Inferior parietal cortex (tissue), 1 donor: ENCODE results near the gene FAM98C.
"Not testable (repeated sequence)": the region's sequence is repeated elsewhere in the genome, so short reads cannot be mapped to it uniquely, and the experiment has no call there.

Source experiments
- DNase-seq: peaks from one replicate; pipeline ENCODE4 v3.0.0-alpha.2; 2016; ENCODE audit errors: extremely low spot score

The FAM98C gene

GRCh38 chr19:38402967-38403674 is at the start of gene FAM98C:
FAM98C (plus strand) TSS chr19:38403093; CDS start chr19:38403154, 61 bp downstream.
- DNase-seq, result peak; percentile 98

GRCh38 chr19:38355728-38356725 is 46.9 kb upstream of the FAM98C start:
- no peak for DNase-seq

GRCh38 chr19:38358071-38358470 is 44.8 kb upstream of the FAM98C start:
- DNase-seq, result no peak

DNA sequence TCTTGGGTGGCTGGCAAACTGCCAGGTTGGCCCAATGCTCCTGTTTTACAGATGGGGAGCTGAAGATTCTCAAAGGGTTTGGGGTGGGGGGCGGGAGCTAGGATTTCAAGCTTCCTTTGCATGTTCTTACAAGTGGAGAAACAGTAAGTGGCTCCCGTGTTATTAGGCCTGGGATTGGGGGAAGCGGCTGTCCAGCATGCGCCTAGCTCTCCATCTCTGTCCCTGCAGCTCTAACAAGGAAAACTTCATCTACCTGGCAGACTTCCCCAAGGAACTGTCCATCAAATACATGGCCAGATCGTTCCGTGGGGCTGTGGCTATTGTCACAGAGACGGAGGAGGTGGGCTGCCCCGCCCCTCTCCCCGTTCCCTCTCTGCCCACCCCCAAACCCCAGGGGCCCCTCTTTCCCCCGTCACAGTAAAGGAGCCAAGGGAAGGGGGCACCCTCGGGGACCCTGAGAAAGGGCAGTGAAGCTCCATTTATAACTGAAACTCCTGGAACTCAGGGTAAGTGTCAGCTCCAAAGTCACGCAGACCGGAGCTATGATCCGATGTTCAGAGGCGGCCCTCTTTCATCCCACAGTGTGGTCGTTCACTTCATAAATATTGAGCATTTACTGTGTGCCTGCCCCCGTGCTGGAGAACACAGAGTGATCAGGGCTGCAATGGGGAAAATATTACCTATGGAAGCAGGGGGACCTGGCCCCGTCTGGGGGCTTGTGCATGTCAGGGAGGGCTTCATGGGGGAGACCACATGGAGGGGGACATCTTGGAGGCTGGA is 43.5 kb upstream of the FAM98C start:
- no peak for DNase-seq

DNA sequence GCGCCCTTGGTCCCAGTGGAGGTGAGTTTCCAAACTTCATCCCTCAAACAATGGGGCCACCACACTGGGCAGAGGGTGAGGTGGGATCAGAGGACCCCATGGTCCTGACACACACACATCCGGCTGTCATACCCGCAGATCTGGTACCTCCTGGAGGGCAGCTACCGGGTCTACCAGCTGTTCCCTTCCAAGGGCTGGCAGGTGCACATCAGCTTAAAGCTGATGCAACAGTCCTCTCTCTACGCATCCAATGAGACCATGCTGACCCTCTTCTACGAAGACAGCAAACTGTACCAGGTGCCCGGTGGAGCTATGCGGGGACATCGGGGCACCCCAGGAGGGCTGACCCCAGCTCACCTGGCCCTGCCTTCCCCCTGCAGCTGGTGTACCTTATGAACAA is 42.5 kb upstream of the FAM98C start:
- DNase-seq, result no peak

DNA sequence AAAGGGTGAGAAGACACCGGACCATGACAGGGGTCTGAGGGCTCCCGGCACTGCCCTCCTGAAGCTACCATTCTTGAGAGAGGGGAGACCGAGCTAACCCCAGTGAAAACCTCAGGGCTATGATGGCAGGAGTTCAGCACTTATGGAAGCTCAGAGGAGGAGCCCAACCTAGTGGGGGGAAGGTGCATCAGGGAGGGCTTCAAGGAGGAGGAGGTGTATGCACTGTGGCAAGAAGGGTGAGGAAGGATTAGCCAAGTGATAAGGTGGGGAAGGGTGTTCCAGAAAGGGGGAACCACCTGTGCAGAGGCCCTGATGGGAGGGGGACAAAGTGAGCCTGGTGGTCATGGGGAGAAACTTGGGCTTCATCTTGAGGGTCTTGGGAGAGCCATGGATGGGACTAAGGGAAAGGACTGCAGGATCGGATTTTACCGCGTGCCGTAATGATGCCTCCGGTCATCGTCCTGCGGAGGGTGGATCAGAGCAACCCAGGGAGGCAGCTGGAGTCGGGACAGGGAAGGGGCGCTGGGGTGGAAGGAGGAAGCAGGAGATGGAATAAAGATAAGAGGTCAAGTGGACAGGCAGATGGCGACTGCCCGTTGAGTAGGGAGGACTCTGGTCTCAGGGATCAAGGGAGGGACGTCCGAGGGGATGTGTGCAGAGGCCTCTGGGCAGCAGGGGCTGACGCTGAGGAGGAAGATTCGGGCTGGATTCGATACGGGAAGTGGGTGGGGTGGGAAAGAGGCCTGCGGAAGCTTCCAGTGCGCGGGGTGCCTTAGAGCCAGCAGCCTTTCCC is 41.9 kb upstream of the FAM98C start:
- DNase-seq, result no peak

GRCh38 chr19:38361633-38362075 is 41.2 kb upstream of the FAM98C start:
- DNase-seq, result peak; percentile 28

DNA sequence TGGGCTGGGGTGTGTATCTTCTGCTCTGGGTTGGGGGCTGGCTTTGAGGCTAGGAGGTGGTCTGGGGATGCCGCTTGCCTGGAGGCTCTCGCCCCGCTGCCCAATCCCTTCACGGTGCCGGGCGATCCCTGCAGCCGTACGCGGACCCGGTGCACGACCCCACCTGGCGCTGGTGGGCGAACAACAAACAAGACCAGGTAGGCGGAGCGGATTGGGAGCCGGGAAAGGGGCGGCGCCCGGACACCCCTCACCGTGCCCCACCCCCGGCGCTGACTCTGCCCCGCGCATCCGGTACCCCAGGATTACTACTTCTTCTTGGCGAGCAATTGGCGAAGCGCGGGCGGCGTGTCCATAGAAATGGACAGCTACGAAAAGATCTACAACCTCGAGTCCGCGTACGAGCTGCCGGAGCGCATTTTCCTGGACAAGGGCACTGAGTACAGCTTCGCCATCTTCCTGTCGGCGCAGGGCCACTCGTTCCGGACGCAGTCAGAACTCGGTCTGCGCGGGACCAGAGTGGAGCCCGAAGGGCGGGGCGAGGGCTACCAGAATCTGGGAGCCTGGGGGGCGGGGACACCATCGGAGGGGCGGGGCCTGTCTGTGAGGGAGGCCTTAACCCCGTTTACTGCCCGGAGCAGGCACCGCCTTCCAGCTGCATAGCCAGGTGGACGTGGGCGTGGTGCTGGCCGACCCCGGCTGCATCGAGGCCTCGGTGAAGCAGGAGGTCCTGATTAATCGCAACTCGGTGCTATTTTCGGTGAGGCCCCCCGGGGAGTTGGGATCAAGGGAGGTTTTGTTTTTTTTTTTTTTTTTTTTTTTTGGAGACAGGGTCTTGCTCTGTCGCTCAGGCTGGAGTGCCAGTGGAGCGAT is 40.6 kb upstream of the FAM98C start:
- DNase-seq, result no peak

- DNase-seq, result not testable (repeated sequence)
Measured at GRCh38 chr19:38362946-38363688, 39.8 kb upstream of the FAM98C start.

DNA sequence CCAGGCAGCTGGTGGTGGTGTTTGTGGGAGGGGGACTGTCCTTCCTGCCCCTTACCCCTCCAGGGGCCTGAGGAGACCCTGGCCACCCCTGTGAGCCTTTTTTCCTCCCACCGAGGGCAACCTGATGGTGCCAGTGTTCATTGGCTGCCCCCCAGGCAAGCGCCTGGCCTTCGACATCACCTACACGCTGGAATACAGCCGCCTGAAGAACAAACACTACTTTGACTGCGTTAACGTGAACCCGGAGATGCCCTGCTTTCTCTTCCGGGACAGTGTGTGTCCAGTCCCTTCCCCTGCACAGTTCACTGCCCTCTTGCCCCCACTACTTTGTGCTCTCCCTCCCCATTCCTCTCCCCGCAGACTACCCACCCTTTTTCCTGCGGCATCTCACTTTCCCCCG is 35.9 kb upstream of the FAM98C start:
- DNase-seq, result no peak

DNA sequence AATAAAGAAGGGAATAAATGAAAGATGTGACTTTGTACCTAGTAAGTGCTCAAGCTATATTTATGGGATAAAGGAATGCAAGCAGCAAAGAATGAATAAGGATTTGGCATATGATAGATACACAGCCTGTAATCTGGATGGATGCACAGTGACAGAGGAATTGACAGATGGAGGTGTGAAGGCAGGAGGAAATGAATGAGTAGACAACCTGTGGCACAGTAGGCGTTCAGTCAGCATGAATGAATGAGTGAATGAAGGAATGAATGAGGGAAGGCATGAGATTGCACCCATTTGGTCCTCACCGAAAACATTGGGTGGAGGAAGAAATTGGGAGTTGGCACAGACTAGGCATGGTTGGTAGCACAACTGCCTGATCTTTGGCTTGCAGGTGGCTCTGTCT is 33.3 kb upstream of the FAM98C start:
- DNase-seq, result no peak

DNA sequence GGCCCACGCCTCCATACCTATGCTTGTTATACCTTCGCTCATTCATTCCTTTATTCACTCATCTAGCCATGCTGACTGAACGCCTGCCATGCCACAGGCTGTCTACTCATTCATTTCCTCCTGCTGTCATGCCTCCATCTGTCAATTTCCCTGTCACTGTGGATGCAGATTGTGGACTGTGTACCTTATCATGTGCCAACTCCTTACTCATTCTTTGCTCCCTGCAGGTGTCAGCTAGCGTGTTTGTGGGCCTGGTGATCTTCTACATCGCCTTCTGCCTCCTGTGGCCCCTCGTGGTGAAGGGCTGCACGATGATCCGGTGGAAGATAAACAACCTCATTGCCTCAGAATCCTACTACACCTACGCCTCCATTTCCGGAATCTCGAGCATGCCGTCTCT is 32.6 kb upstream of the FAM98C start:
- no peak for DNase-seq

DNA sequence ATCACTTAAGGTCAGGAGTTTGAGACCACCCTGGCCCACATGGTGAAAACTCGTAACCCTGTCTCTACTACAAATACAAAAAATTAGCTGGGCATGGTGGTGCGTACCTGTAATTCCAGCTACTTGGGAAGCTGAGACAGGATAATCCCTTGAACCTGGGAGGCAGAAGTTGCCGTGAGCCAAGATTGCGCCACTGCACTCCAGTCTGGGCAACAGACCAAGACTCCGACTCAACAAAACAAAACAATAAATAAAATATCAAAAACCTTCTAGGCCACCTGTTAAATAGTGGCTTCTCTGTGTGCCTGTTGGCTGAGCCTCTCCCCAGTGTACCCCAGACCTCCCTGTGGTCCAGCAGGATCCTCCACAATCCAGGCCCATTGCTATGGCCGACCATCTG is 31.8 kb upstream of the FAM98C start:
- DNase-seq, result no peak

- no peak for DNase-seq
Measured at GRCh38 chr19:38373907-38374331, 29.0 kb upstream of the FAM98C start.

DNA sequence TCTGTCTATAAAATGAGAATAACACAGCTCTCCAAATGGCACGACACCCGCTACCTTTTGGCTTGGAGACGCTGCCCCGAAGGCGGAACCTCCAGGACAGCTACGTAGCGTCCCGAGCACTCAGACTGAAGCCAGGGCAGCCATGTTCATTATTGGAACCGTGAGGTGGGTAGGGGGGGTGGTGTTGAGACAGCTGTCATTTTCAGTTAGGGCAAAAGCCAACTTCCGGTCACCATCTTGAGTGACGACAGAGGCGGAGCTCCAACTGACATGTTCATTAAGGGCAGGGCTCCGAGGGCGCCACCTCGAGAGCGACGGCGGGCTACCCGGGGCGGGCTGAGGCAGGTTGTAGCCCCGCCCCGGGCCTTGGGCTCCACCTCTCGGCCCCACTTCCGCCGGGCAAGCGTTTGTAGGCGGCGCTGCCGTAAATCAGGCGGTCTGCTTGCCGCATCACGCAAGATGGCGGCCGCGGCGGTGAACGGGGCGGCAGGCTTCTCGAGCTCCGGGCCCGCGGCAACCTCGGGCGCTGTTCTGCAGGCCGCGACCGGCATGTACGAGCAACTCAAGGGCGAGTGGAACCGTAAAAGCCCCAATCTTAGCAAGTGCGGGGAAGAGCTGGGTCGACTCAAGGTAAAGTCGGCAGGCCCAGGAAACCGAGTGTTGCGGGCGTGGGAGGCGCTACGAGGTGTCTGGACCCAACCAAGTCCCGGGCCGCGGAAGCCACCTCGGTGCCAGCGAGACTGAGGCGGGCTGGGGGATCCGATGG is 28.4 kb upstream of the FAM98C start, which contains the start of gene PSMD8:
TSS of gene PSMD8 (plus strand) at position 240 of the 766 bp plus-strand sequence. CDS start at position 271, 31 bp downstream.
- peak; percentile 99 for DNase-seq

DNA sequence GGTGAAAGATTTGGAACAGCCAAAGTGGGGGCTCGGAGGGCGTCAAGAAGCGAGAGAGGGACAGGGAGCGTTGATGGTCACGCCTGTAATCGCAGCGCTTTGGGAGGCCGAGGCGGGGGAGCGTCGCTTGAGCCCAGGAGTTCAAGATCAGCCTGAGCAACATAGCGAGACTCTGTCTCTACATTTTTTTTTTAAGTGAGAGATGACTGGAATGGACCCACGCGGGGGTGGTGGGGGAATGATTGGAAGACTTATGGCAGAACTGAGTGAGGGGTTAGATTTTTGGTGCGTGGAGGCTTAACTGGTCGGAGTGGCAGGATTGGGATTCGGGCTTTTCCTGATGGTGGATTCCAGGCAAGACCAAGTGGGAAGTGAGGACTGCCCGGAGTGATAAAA is 27.8 kb upstream of the FAM98C start:
- no peak for DNase-seq

DNA sequence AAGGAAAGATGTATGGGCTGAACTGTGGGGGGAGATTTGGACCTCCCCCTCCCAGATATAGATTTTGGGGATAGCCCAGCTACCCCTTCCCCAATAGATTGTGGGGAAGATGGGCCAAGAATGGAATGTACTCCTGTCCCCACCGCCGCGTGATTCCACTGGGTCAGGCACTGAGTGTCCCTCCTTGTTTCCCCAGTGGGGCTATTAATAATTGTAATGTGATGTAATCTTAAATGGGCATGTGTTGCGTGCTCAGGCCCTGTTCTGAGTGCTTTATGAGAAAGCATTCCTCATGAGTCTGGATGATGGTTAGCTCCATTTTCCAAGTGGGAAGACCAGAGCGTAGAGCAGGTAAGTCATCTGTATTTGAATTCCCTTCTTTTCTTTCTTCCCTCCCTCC is 27.1 kb upstream of the FAM98C start:
- no peak for DNase-seq

DNA sequence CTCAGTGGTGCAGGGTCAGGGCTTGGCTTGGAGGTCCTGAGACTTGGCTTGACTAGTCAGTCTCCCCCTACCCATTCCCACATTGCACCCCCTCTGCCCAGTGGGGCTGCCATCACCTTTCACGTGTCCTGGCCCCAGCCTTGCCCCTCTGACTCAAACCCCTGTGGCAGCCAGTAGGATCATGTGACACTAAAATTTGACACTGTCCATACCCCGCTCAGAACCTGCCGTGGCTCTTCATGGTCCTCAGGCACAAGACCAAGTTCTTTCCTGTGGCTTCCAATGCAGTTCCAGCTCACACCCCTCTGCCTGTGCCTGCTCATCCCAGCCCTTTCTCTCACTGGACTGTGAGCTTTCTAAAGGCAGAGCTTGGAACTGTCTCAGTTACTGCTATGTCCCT is 26.3 kb upstream of the FAM98C start:
- no peak for DNase-seq
